H1 (cell line): ENCODE data around the gene TBC1D22A. TPM values are rescaled to one million over a fixed set of nuclear protein-coding genes. Genes with fewer than 3 reads are reported as not detected.

Experiments
- E2F6 ChIP-seq: IDR thresholded peaks from 2 replicates; pipeline ENCODE4 v1.6.1; 2012; ENCODE audit warnings: inconsistent platforms
- polyA plus RNA-seq, 7 experiments: library from polyadenylated mRNA; depleted of rRNA in 3 of 7; stranded (reverse) in 5 of 7; unstranded in 2 of 7; fragments of >200 nt in 5 of 7; fragments of 200-250 nt in 2 of 7; gene quantifications; 1 replicate in 5 of 7; 2 replicates in 1 of 7; 4 replicates in 1 of 7; pipeline versions ENCODE4 v1.2.1 to v1.2.3, GENCODE V29; 2011 to 2013; ENCODE audit warnings: missing spikeins in 2 of 7, mixed read lengths in 2 of 7
- total RNA-seq: library from RNA; stranded (reverse); fragmentation: NEBNext Ultra II Directional; extraction: Animal tissue kit (Norgen Biotek cat#: 25700); gene quantifications from 2 replicates; pipeline ENCODE4 v1.2.1, GENCODE V29; 2021

The TBC1D22A gene
- total and polyA plus RNA-seq, 2 of the 8 experiments (the other 6 are each of a cell fraction or from before 2014, with no cell fraction given), result 11.9 to 18.4 TPM

DNA sequence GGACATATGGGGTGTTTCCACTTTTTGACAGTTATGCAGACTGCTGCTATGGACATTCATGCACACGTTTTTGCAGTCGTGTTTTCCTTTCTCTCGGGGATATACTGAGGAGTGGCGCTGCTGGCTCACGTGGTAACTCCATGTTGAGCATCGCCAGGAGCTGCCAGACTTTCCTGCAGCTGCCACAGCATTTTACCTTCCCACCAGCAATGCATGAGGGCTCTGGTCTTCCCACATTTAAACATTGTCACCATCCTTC is 95.4 kb downstream of the TBC1D22A start (continued):
- no peak for TF ChIP-seq E2F6
